ENCODE results near the gene CDC42. TPM values are rescaled to one million over a fixed set of nuclear protein-coding genes. Genes with fewer than 3 reads are reported as not detected.
"Not testable (repeated sequence)": the region's sequence is repeated elsewhere in the genome, so short reads cannot be mapped to it uniquely, and the experiment has no call there.

The CDC42 gene
- total RNA-seq, 1 donor from 2014 or later = 326 TPM

- no peak for DNase-seq (ENCODE audit: low spot score)
Observed at GRCh38 chr1:22074803-22075202, 22.3 kb downstream of the CDC42 start.

- DNase-seq (ENCODE audit: low spot score) = no peak
Observed at GRCh38 chr1:22075718-22076117, 23.2 kb downstream of the CDC42 start.

- DNase-seq (ENCODE audit: low spot score) = no peak
Observed at GRCh38 chr1:22076346-22076745, 23.8 kb downstream of the CDC42 start.

- no peak for DNase-seq (ENCODE audit: low spot score)
Observed at GRCh38 chr1:22077728-22078127, 25.2 kb downstream of the CDC42 start.

GRCh38 chr1:22078133-22078532 is 25.6 kb downstream of the CDC42 start:
- no peak for DNase-seq (ENCODE audit: low spot score)

- no peak for DNase-seq (ENCODE audit: low spot score)
Observed at GRCh38 chr1:22080191-22080590, 27.7 kb downstream of the CDC42 start.

DNA sequence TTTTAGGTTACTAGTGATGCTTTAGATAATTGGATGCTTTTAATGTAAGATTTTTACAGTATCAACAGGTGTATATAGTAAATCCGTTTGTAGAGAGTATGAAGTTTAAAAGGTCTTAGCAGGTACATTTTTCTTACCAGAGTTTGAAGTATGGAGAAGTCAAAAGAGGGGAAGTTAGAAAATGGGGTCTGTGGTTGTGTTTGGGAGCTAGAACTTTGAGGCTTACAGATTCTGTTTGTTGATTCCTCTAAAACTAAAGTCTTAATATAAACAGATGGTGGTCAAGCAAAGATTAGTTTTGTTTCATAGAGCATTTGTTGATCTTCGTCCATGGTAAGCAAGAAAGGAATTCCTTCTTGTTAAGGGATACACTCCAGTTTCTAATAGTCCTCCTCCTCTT is 35.8 kb downstream of the CDC42 start:
- no peak for DNase-seq (ENCODE audit: low spot score)

GRCh38 chr1:22089134-22089571 is 36.6 kb downstream of the CDC42 start:
- no peak for DNase-seq (ENCODE audit: low spot score)

- DNase-seq (ENCODE audit: low spot score) = no peak
Observed at GRCh38 chr1:22089787-22090186, 37.3 kb downstream of the CDC42 start.

- DNase-seq (ENCODE audit: low spot score) = no peak
Observed at GRCh38 chr1:22090867-22091266, 38.4 kb downstream of the CDC42 start.

DNA sequence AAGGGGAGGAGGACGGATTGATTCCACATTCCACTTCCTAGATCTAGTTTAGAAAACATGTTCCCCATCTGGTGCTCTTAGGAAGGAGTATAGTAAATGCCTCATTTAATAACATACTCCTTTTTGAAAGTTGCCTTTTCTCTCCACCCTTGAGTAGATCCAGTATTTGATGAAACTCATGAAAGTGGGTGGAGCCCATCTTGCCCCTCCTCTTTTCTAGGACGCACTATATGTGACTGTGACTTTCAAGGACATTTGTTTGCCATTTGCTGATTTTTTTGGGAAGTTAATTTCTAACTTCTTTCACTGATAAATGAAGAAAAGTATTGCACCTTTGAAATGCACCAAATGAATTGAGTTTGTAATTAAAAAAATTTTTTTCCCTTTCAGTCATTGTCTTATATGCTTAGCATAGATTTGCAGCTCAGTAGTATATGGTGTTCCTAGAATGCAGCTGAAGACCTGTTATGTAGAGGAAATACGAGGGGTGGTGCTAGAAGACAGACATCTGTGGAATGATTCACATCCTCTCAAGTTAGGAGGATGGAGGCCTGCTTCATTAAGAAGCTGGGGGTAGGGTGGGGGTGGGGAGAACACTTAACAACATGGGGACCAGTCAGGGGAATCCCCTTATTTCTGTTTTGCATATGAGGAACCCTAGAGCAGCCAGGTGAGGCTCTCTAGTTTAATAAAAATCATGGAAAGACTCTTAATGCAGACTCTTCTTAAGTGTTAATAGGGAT is 39.7 kb downstream of the CDC42 start:
- not testable (repeated sequence) for DNase-seq (ENCODE audit: low spot score)

GRCh38 chr1:22093513-22093912 is 41.0 kb downstream of the CDC42 start:
- DNase-seq (ENCODE audit: low spot score) = no peak

- no peak for DNase-seq (ENCODE audit: low spot score)
Observed at GRCh38 chr1:22096036-22096435, 43.5 kb downstream of the CDC42 start.

GRCh38 chr1:22096463-22096862 is 44.0 kb downstream of the CDC42 start:
- DNase-seq (ENCODE audit: low spot score) = no peak

DNA sequence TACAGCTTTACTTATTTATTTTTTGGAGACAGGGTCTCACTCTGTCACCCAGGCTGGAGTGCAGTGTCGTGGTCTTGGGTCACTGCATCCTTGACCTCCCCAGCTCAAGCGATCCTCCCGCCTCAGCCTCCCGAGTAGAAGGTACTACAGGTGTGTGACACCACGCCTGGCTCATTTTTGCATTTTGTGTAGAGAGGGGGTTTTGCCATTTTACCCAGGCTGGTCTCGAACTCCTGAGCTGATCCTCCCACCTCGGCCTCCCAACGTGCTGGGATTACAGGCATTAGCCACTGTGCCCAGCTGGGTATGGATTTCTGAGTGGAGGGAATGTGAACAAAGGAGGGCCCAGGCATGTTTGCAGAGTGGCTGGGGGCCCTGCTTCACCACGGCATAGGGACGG is 46.2 kb downstream of the CDC42 start:
- no peak for DNase-seq (ENCODE audit: low spot score)

DNA sequence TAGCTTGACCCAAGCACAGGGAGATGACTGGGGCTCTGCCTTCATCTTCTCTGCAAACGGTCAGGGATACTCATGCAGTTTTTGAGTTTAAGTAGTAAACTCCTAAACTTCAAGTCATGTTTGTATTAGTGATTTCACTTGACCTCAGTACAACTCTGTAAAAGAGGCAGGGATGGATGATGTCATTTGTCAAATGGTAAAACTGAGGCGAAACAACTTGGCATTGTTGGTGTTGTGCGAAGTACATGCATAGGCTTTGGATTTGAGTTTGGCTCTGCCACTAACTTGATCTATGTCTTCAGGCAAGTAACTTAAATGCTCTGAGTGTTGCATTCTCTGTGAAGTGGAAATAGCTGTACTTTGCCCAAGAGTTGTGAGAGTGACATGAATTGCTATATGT is 47.7 kb downstream of the CDC42 start:
- DNase-seq (ENCODE audit: low spot score) = no peak

GRCh38 chr1:22101199-22101598 is 48.7 kb downstream of the CDC42 start:
- no peak for DNase-seq (ENCODE audit: low spot score)

DNA sequence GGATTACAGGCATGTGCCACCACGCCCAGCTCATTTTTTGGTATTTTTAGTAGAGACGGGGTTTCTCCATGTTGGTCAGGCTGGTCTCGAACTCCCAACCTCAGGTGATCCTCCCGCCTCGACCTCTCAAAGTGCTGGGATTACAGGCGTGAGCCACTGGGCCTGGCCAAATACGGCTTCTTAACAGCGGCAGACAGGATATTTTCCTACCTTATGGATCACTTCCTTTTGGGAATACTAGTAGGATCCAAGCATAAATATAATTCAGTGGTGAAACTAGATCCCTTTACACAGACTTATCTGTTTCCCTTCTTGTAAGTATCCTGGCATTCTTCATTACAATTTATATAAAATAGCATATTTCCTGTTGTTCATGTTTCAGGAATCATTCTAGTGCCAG is 49.5 kb downstream of the CDC42 start:
- DNase-seq (ENCODE audit: low spot score) = no peak

- no peak for DNase-seq (ENCODE audit: low spot score)
Observed at GRCh38 chr1:22102746-22103145, 50.2 kb downstream of the CDC42 start.

- no peak for DNase-seq (ENCODE audit: low spot score)
Observed at GRCh38 chr1:22104094-22104493, 51.6 kb downstream of the CDC42 start.

- DNase-seq (ENCODE audit: low spot score) = no peak
Observed at GRCh38 chr1:22104865-22105437, 52.4 kb downstream of the CDC42 start.

DNA sequence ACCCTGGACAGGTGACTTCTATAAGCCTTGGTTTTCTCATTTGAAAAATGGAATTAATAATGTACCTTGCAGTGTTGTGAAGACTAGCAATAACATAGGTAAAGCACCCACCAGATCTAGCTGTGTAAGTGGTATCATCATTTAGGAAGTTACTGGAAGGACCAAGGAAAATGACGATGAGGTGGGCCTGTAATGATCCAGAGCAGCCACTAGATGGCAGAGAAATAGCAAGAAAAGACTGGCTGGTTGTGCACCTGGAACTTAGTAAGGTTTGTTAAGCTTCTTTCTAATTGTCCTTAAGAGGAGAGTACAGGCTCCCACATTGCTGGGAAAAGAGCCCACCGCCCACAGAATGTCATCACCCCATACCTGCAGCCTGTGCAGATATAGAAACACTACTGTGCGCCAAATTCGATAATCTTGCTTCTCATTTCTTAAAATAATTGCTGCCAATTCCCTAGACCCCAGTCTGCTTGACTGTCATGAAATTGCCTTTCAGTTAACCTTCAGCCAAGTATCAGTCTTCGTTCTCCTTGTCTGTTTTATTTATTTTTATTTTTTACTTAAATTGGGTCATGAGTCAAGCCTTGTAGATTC is 53.2 kb downstream of the CDC42 start:
- no peak for DNase-seq (ENCODE audit: low spot score)

DNA sequence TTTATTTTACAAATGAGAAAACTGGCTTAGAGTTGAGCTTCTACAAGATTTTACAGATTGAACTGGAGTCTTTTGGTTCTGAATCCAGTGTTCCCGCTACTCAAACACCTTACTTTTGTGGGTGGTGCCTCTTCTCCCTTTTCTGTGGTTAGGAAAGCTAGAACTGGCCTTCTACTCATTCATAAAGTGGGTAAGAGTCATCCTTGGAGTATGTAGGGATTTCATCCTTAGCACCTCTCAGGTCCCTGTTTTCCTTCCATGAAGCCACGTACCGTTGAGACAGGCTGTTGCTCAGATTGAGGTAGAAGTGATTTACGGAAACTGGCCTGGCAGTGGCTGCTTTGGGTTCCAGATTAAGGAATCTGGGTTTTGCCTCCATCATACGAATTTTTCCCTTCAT is 54.6 kb downstream of the CDC42 start:
- DNase-seq (ENCODE audit: low spot score) = no peak
